Measurements from ENCODE around the gene FAM163A.

DNA sequence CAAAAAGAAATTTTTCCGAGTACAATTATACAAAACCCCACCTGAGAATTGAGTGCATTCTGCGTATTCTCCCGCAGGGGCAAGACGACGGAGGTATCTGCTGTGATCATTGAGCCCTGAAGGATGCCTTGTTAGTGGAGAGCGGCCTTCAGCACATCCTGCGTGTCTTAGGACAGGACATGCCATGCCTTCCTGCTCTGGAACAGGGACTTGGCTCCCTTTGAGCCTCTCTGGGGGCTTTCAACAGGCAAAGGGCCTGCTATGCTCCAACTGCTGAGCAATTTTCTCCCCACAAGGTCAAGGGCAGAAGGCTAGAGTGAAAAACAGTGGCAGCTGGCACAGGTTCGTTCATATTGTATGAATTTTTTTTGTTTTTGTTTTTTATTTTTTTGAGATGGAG is 82.1 kb downstream of the FAM163A start:
- TF ChIP-seq, protein P1, sequence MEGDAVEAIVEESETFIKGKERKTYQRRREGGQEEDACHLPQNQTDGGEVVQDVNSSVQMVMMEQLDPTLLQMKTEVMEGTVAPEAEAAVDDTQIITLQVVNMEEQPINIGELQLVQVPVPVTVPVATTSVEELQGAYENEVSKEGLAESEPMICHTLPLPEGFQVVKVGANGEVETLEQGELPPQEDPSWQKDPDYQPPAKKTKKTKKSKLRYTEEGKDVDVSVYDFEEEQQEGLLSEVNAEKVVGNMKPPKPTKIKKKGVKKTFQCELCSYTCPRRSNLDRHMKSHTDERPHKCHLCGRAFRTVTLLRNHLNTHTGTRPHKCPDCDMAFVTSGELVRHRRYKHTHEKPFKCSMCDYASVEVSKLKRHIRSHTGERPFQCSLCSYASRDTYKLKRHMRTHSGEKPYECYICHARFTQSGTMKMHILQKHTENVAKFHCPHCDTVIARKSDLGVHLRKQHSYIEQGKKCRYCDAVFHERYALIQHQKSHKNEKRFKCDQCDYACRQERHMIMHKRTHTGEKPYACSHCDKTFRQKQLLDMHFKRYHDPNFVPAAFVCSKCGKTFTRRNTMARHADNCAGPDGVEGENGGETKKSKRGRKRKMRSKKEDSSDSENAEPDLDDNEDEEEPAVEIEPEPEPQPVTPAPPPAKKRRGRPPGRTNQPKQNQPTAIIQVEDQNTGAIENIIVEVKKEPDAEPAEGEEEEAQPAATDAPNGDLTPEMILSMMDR (conservative IDR thresholded peaks at IDR 0.05), result no peak
- no peak for TF ChIP-seq ZFX (IDR thresholded peaks at IDR 0.05)
